Spleen (tissue), 11 donors: ENCODE data around the gene CILP2. TPM values are rescaled to one million over a fixed set of nuclear protein-coding genes. Genes with fewer than 3 reads are reported as not detected.

ENCODE experiments used
- DNase-seq: peaks from one replicate; pipeline ENCODE4 v3.0.0-alpha.2; 2020
- H3K27ac ChIP-seq, 8 donors: fragments of 200-600 bp; sonication (generic) in 7 of 8; 1 replicate in 4 of 8; 2 replicates in 4 of 8; pipeline versions ENCODE4 v1.5.0 to v1.8.0; 2016 to 2021; ENCODE audit warnings: inconsistent platforms in 4 of 8, mild to moderate bottlenecking in 4 of 8, moderate library complexity in 1 of 8
- H3K27me3 ChIP-seq, 7 donors: fragments of 200-600 bp; sonication (generic) in 6 of 7; replicated peaks in 1 of 7; 1 replicate in 4 of 7; 2 replicates in 3 of 7; pipeline versions ENCODE4 v1.5.0 to v1.8.0; 2016 to 2021; ENCODE audit warnings: inconsistent platforms in 3 of 7, mild to moderate bottlenecking in 1 of 7
- H3K36me3 ChIP-seq, 6 donors: fragments of 200-600 bp; sonication (generic) in 5 of 6; 1 replicate in 4 of 6; 2 replicates in 2 of 6; pipeline versions ENCODE4 v1.5.0 to v1.8.0; 2016 to 2021; ENCODE audit warnings: inconsistent platforms in 2 of 6
- H3K4me1 ChIP-seq, 6 donors: fragments of 200-600 bp; sonication (generic) in 5 of 6; 1 replicate in 3 of 6; 2 replicates in 3 of 6; pipeline versions ENCODE4 v1.5.0 to v1.8.0; 2016 to 2021; ENCODE audit warnings: inconsistent platforms in 3 of 6
- H3K4me3 ChIP-seq, 8 donors: fragments of 200-600 bp; sonication (generic) in 7 of 8; 1 replicate in 4 of 8; 2 replicates in 4 of 8; pipeline versions ENCODE4 v1.5.0 to v1.8.0; 2016 to 2021; ENCODE audit warnings: inconsistent platforms in 4 of 8, mild to moderate bottlenecking in 4 of 8, moderate library complexity in 2 of 8
- H3K9me3 ChIP-seq, 8 donors: fragments of 200-600 bp; sonication (generic) in 7 of 8; 1 replicate in 4 of 8; 2 replicates in 4 of 8; pipeline versions ENCODE4 v1.5.0 to v1.8.0; 2016 to 2021; ENCODE audit warnings: inconsistent platforms in 4 of 8
- POLR2A ChIP-seq, 3 donors: fragments of 450-650 bp; IDR thresholded peaks; one replicate each; pipeline ENCODE4 v1.5.1; 2017; ENCODE audit warnings: antibody characterized with exemption in 3 of 3, mild to moderate bottlenecking in 1 of 3
- POLR2AphosphoS5 ChIP-seq, 3 donors: sonication (generic); formaldehyde crosslinking; IDR thresholded peaks; one replicate each; pipeline ENCODE4 v1.5.1; 2017; ENCODE audit warnings: antibody characterized with exemption in 3 of 3
- whole genome bisulfite sequencing, 5 donors: extraction: QIAGEN DNeasy Blood & Tissue Kit in 3 of 5; methylation state at CpG; one replicate each; pipeline versions ENCODE4 v1.1.5 to v1.1.7; 2013 to 2018; 5-methylcytosine and 5-hydroxymethylcytosine counted together
- intact Hi-C: fragments of 100-400 bp; cut with DNase I; formaldehyde crosslinking; loops from one replicate; pipeline ENCODE4 v1.15.0; 2023; ENCODE audit warnings: low total_unique reads
- polyA plus RNA-seq, 3 donors: library from polyadenylated mRNA; stranded (reverse); fragments of 200-250 nt; gene quantifications; one replicate each; pipeline ENCODE4 v1.2.1, GENCODE V29; 2013
- total RNA-seq, 7 donors: library from RNA; depleted of rRNA in 3 of 7; stranded (reverse); fragments of >200 nt in 3 of 7; fragmentation: NEBNext Ultra II Directional in 4 of 7; extraction: Animal tissue kit (Norgen Biotek cat#: 25700) in 4 of 7; gene quantifications; one replicate each; pipeline versions ENCODE4 v1.1.0 to v1.2.1, GENCODE V29; 2016 to 2021
- TF ChIP-seq, protein P1 (sequence below), 11 experiments: fragments of 200-600 bp in 7 of 11; fragments of 450-650 bp in 4 of 11; sonication (generic) in 4 of 11; IDR thresholded peaks in 8 of 11; conservative IDR thresholded peaks in 3 of 11; 1 replicate in 7 of 11; 2 replicates in 4 of 11; pipeline versions ENCODE4 v1.4.0 to v1.8.0; 2016 to 2021; ENCODE audit warnings: antibody characterized with exemption in 11 of 11, inconsistent platforms in 4 of 11, mild to moderate bottlenecking in 1 of 11
- donor health status: healthy with polysubstance abuse.
- donor health status: DM: no; HTN: no; CAD: no; lungs with moderate emphysema.
- donor health status: DM: no; HTN: no; CAD: no.
- donor health status: Bipolar disorder and iron deficiency.
- donor health status: healthy.
- donor health status: DM: no; HTN: no; CAD: no.
- donor health status: DM: yes; HTN: yes; CAD: no.

The CILP2 gene
- total and polyA plus RNA-seq, 10 donors = 0.15 to 1.3 (median 0.43) TPM; not detected in 1

GRCh38 chr19:19559931-19560330 lies 21.9 kb downstream of the CILP2 start:
- no peaks in the 10 kb centered on the region for H3K9me3 ChIP-seq
- no peak for DNase-seq
- WGBS, 5 donors = 33 to 58% (median 44%) methylated on average over 1 to 4 of the region's 4 CpGs
- TF ChIP-seq POLR2A (IDR thresholded peaks at IDR 0.05) (no peak), POLR2AphosphoS5 (IDR thresholded peaks at IDR 0.05) (no peak)
- TF ChIP-seq, protein P1, sequence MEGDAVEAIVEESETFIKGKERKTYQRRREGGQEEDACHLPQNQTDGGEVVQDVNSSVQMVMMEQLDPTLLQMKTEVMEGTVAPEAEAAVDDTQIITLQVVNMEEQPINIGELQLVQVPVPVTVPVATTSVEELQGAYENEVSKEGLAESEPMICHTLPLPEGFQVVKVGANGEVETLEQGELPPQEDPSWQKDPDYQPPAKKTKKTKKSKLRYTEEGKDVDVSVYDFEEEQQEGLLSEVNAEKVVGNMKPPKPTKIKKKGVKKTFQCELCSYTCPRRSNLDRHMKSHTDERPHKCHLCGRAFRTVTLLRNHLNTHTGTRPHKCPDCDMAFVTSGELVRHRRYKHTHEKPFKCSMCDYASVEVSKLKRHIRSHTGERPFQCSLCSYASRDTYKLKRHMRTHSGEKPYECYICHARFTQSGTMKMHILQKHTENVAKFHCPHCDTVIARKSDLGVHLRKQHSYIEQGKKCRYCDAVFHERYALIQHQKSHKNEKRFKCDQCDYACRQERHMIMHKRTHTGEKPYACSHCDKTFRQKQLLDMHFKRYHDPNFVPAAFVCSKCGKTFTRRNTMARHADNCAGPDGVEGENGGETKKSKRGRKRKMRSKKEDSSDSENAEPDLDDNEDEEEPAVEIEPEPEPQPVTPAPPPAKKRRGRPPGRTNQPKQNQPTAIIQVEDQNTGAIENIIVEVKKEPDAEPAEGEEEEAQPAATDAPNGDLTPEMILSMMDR (IDR thresholded peaks at IDR 0.05 in 8 of 11, conservative IDR thresholded peaks at IDR 0.05 in 3 of 11) = no peak
- peaks cover 0 to 7% (median 0%) of the 10 kb centered on the region in 6 donors for H3K36me3 ChIP-seq
- H3K4me1 ChIP-seq = no peaks in the 10 kb centered on the region
- no peak overlapping the region for H3K27ac ChIP-seq
- H3K27me3 ChIP-seq = no peaks in the 10 kb centered on the region
- H3K4me3 ChIP-seq = no peak overlapping the region
- intact Hi-C loops = no loop called here

- TF ChIP-seq, protein P1 (IDR thresholded peaks at IDR 0.05 in 8 of 11, conservative IDR thresholded peaks at IDR 0.05 in 3 of 11) = no peak
- no peak for TF ChIP-seq POLR2A (IDR thresholded peaks at IDR 0.05)
- no peak for TF ChIP-seq POLR2AphosphoS5 (IDR thresholded peaks at IDR 0.05)
- H3K4me1 ChIP-seq = no peaks in the 10 kb centered on the region
- no peak for DNase-seq
- 75 to 86% (median 85%) methylated on average over 23 to 26 of the region's 26 CpGs for WGBS, 5 donors
- H3K36me3 ChIP-seq = peaks cover 0 to 13% (median 0%) of the 10 kb centered on the region in 6 donors
- no peak overlapping the region for H3K4me3 ChIP-seq
- H3K27me3 ChIP-seq = no peaks in the 10 kb centered on the region
- intact Hi-C loops = no loop called here
- no peak overlapping the region for H3K27ac ChIP-seq
- H3K9me3 ChIP-seq = no peaks in the 10 kb centered on the region
Measured at GRCh38 chr19:19561946-19562664, 24.0 kb downstream of the CILP2 start.

DNA sequence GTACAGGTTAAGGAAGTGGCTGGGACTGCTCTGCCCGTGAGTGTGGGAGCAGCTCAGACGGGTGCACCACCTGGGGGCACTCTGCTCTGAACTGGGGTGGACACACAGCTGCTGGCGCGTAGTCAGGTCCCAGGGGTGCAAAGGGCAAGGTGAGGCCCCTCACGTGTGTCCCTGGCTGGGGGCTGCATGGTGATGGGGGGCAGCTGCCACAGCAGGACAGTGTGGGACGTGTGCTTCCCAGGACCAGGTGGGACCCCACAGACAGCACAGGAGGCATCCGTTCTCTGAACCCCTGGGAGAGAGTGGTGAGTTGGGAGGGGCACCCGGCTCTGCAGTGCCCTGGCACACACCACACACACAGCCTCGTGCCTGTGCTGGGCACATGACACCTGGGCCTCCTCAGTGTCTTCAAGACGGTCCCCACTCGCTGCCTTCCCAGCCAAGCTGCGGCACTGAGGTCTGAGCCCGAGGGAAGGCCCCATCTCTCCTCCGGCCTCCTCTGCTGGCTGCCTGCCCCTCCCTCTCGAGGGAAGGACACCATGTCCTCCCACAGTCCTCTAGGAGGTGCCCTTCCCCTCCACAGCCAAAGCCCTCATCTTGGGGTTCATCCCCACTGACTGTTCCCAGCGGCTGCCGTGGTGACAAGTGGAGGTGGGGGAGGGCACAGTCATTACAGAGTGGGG lies 24.7 kb downstream of the CILP2 start:
- Histone ChIP-seq H3K36me3 (peaks cover 0 to 19% (median 0%) of the 10 kb centered on the region in 6 donors), H3K27ac (no peak overlapping the region), H3K4me1 (no peaks in the 10 kb centered on the region), H3K4me3 (no peak overlapping the region), H3K9me3 (no peaks in the 10 kb centered on the region), H3K27me3 (no peaks in the 10 kb centered on the region)
- WGBS, 5 donors = 78 to 87% (median 81%) methylated on average over 9 to 17 of the region's 17 CpGs
- intact Hi-C loops = no loop called here
- TF ChIP-seq, protein P1 (IDR thresholded peaks at IDR 0.05 in 8 of 11, conservative IDR thresholded peaks at IDR 0.05 in 3 of 11) = peak in 2 of 11 experiments; percentile 16 to 22
- TF ChIP-seq POLR2A (IDR thresholded peaks at IDR 0.05) (no peak), POLR2AphosphoS5 (IDR thresholded peaks at IDR 0.05) (peak in 1 of 3 donors; percentile 25)
- no peak for DNase-seq

- H3K27me3 ChIP-seq = no peaks in the 10 kb centered on the region
- TF ChIP-seq POLR2AphosphoS5 (IDR thresholded peaks at IDR 0.05) (no peak), POLR2A (IDR thresholded peaks at IDR 0.05) (no peak)
- TF ChIP-seq, protein P1 (IDR thresholded peaks at IDR 0.05 in 8 of 11, conservative IDR thresholded peaks at IDR 0.05 in 3 of 11) = no peak
- intact Hi-C loops = no loop called here
- H3K4me1 ChIP-seq = no peaks in the 10 kb centered on the region
- DNase-seq = no peak
- 89 to 97% (median 93%) methylated on average over 13 to 17 of the region's 17 CpGs for WGBS, 5 donors
- H3K36me3 ChIP-seq = peaks cover 0 to 19% (median 0%) of the 10 kb centered on the region in 6 donors
- no peak overlapping the region for H3K27ac ChIP-seq
- no peaks in the 10 kb centered on the region for H3K9me3 ChIP-seq
- no peak overlapping the region for H3K4me3 ChIP-seq
Measured at GRCh38 chr19:19563348-19563848, 25.3 kb downstream of the CILP2 start.
